Measurements from ENCODE around the gene MANEA.

GRCh38 chr6:95572098-95572497 lies 5.2 kb upstream of the MANEA start:
- TF ChIP-seq, protein P1, sequence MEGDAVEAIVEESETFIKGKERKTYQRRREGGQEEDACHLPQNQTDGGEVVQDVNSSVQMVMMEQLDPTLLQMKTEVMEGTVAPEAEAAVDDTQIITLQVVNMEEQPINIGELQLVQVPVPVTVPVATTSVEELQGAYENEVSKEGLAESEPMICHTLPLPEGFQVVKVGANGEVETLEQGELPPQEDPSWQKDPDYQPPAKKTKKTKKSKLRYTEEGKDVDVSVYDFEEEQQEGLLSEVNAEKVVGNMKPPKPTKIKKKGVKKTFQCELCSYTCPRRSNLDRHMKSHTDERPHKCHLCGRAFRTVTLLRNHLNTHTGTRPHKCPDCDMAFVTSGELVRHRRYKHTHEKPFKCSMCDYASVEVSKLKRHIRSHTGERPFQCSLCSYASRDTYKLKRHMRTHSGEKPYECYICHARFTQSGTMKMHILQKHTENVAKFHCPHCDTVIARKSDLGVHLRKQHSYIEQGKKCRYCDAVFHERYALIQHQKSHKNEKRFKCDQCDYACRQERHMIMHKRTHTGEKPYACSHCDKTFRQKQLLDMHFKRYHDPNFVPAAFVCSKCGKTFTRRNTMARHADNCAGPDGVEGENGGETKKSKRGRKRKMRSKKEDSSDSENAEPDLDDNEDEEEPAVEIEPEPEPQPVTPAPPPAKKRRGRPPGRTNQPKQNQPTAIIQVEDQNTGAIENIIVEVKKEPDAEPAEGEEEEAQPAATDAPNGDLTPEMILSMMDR (IDR thresholded peaks at IDR 0.05): no peak
- no peak for TF ChIP-seq POLR2A (IDR thresholded peaks at IDR 0.05)
